ENCODE results near the gene ZNF410.

DNA sequence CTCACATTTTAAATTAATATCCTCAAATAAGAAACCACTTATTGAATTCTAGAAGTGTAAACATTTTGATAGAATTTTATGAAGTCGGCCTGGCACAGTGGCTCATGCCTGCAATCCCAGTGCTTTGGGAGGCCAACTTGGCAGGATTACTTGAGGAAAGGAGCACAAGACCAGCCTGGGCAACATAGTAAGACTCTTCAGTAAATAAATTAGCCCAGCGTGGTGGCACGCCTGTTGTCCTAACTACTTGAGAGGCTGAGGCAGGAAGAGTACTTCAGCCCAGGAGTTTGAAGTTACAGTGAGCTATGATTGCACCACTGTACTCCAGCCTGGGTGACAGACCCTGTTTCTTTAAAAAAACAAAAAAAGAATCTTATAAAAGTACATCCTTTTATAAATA is 8.9 kb upstream of the ZNF410 start:
- TF ChIP-seq, protein P1, sequence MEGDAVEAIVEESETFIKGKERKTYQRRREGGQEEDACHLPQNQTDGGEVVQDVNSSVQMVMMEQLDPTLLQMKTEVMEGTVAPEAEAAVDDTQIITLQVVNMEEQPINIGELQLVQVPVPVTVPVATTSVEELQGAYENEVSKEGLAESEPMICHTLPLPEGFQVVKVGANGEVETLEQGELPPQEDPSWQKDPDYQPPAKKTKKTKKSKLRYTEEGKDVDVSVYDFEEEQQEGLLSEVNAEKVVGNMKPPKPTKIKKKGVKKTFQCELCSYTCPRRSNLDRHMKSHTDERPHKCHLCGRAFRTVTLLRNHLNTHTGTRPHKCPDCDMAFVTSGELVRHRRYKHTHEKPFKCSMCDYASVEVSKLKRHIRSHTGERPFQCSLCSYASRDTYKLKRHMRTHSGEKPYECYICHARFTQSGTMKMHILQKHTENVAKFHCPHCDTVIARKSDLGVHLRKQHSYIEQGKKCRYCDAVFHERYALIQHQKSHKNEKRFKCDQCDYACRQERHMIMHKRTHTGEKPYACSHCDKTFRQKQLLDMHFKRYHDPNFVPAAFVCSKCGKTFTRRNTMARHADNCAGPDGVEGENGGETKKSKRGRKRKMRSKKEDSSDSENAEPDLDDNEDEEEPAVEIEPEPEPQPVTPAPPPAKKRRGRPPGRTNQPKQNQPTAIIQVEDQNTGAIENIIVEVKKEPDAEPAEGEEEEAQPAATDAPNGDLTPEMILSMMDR (optimal IDR thresholded peaks at IDR 0.05 in 1 of 3, IDR thresholded peaks at IDR 0.05 in 1 of 3, conservative IDR thresholded peaks at IDR 0.05 in 1 of 3; ENCODE audit: extremely low read depth in 1 of 3, insufficient read depth in 2 of 3, low read length in 3 of 3): no peak
- no peak for TF ChIP-seq EZH2 (IDR thresholded peaks at IDR 0.05; ENCODE audit: low read length)

Data from keratinocyte (primary cell).